C4-2B (cell line): ENCODE data around the gene EPHA7.

Experiments
- CTCF ChIP-seq: fragments of 450-650 bp; conservative IDR thresholded peaks from 2 replicates; pipeline ENCODE4 v1.5.1; 2017; ENCODE audit warnings: mild to moderate bottlenecking
- ZFX ChIP-seq: fragments of 450-650 bp; IDR thresholded peaks from 2 replicates; pipeline ENCODE4 v1.6.1; 2017

DNA sequence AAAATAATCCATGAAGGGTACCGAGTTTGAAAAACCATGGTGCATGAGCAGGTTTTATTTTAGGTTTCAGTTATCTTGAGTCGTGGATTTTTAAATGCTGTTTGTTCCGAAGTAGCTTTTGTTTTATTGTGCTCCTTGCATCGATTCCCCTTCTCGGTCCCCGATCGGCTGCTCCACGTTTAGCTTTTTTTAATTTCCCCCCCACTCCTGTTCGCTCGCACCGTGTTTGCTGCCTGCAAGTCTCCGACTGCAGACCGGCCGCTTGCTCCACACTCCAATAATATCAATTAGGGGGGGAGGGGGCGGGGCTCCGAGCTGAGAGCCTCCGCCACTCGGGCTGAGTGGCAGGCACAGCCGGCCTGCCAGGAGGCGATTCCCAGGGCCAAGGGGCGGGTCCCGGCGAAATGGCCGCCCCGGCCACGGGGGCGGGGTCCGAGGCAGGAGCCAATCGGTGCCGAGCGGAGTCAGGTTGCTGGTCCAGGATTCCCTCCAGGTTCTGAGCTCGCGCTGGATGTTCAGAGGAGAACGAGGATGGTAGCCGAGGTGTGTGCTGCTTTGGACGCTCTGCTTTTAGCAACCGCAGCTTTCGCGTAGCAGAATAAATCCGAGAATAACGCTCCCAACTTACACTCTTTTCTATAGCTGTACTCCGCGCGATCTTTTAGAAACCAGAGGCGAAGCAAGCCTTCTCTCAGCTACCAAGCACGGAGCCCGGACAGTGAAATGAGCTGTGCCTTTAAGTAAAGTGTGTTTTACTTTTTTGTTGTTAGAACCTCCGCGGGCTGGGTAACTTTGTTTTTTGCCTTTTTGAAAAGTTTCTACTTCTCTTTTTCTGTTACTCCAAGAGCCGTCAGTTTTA lies at the start of gene EPHA7:
- TF ChIP-seq CTCF (no peak), ZFX (no peak)
